KOPT-K1 (cell line): Measurements from ENCODE around the gene GNLY.
A peak's percentile ranks its signal among the peaks of the same experiment; 100 is the strongest.

Experiments
- H3K27ac ChIP-seq: fragments of 200-600 bp; sonication (generic); 2 replicates; pipeline ENCODE4 v1.5.1; 2016; ENCODE audit warnings: antibody characterized with exemption, mild to moderate bottlenecking, low read depth, low read length; ENCODE audit not compliant: poor library complexity, severe bottlenecking
- H3K36me3 ChIP-seq: fragments of 200-600 bp; sonication (generic); 2 replicates; pipeline ENCODE4 v1.5.1; 2017; ENCODE audit warnings: antibody characterized with exemption, mild to moderate bottlenecking, low read length, moderate library complexity; ENCODE audit not compliant: insufficient read depth
- H3K9me3 ChIP-seq: fragments of 200-600 bp; sonication (generic); 2 replicates; pipeline ENCODE4 v1.5.1; 2017; ENCODE audit warnings: antibody characterized with exemption, low read length, mild to moderate bottlenecking; ENCODE audit not compliant: insufficient read depth, poor library complexity, severe bottlenecking

Gene GNLY

DNA sequence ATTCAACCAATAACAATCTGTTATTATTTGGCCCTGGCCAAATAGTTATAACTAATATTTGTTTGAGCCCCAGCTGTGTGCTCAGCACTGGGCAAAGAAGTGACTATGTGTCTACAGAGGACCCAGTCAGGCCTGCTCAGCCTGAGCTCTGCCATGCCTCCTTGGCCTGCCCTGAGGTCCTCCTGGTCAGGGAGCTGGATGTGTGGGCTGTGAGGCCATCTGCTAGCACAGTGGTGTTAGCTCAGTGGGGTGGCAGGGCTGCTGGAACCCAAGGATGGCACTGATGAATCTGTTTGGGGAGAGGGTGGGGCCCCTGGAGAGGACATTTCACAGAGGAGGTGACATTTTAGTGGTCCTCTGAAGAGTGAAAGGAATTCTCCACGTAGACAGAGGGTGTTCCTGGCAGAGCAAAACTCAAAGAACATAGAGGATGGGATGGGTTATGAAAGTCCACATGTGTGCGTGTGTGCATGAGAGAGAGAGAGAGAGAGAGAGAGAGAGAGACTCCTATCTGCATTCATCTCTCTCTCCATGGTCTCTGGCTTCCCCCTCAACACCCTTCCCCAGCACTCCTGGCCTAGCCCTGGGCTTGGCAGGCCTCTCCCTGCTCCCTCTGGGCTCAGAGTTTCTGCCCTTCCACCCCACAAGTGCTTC, 38.4 kb downstream of the GNLY start:
- no peaks in the 10 kb centered on the region for H3K9me3 ChIP-seq
- H3K27ac ChIP-seq, result peak overlapping the region; percentile 28
- H3K36me3 ChIP-seq, result no peaks in the 10 kb centered on the region

DNA sequence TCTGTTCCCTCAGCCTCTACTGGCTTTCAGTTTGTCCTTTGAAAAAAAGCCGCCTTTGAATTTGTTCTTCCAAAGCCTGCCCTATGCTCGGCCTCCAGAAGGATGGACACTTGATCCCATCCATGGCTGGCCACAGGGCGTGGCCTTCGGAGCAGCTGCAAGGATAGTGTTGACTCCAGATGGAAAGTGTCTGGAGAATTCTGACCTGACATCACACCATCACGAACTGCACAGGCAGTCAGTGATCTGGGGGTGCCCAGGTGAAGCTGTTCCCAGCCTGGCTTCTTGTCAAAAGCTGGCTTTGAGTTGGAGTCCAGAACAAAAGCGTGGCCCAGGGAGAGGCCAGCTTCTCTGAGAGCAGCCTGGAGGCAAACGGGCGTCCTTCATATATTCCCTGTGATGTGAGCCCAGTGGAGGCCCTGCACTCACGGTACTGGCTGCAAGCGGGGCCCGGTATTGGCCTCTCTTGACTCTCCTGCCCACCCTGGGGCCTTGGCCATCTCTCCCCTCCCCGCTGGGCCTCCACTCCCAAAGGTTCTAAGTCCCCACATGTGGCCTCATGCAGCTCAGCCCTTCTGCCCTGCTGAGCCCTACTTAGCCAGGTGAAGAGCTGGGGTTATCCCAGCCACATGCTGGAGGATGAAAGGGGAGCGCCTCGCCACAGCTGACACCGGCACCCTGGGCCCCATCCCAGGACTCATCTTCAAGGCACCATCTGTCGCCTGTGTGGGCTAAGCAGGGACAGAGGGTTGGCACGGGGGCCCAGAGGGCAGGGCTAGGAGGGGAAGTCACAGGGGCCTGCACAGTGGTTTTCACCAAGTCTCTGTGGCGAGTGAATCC, 39.2 kb downstream of the GNLY start:
- no peaks in the 10 kb centered on the region for H3K9me3 ChIP-seq

DNA sequence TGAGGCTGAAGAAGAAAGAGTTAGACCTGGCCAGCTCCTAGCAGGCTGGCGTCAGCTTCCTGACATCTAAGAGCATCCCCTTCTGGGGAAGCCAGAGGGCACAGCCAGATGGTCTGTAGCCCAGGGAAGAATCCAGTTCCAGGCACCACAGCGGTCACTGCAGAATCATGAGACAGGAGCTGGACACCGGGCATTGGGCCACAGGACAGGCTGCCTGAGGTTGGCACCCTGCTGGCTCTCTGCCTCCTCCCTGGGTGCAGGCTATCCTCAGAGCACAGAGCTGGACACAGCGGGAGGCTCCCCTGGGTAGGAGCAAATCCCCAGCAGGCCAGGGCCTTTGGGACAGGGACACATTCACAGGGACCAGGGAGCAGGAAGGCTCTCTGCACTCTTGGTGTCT, 39.9 kb downstream of the GNLY start:
- no peak overlapping the region for H3K27ac ChIP-seq

More for the DNA sequence above, 39.2 kb downstream of the GNLY start:
- H3K27ac ChIP-seq, result peak overlapping the region; percentile 28
- no peaks in the 10 kb centered on the region for H3K36me3 ChIP-seq

DNA sequence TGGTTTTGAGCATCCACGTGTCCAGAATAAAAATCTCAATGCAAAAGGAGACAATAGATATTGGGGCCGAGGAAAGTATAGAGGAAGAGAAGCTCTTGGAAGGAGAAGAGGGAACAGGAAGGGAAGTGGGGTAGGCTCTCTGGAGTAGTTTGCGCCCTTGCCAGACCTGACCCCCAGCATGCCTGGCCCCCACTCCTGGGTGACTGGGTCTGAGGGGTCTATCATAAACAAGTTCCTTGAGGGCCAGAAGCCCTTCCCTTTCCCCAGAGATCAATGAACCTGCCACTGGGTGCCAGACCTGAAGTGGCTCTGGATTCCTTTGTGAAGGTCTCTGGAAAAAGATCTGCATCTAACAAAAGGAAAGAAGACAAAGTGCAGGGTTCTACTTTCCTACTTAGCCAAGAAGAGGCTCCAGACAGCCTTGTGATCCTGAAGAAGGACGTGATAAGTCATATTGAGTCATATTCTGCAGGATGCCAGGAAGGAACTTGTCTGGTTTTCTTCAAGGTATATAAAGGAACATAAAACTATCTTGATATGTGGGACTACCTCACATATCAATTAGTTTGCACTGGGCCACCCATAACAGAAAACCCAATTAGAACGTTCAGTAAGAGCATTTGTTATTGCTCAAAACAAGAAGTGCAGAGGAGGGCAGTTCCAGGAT, 40.9 kb downstream of the GNLY start:
- no peaks in the 10 kb centered on the region for H3K36me3 ChIP-seq
- no peak overlapping the region for H3K27ac ChIP-seq
- H3K9me3 ChIP-seq, result no peaks in the 10 kb centered on the region

More for the DNA sequence above, 39.9 kb downstream of the GNLY start:
- H3K9me3 ChIP-seq, result no peaks in the 10 kb centered on the region
- H3K36me3 ChIP-seq, result no peaks in the 10 kb centered on the region

DNA sequence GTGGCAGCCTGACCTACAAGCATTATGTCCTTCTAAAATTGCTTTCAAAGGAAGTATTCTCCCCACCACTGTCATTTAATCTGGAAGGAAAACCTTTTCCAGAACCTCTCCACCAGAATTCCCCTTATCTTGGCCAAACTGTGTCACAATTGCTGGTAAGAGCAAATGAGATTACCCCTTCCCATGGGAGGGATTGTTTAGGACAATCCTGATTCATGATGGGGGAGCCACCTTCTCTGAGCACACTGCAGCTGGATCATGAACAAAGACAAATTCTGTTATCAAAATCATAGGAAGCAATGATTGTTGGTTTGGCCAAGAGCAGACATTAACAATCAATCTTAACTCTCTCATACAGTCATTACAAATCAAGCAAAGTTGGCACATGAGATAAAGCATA, 41.5 kb downstream of the GNLY start:
- no peaks in the 10 kb centered on the region for H3K9me3 ChIP-seq
- no peak overlapping the region for H3K27ac ChIP-seq
- no peaks in the 10 kb centered on the region for H3K36me3 ChIP-seq

DNA sequence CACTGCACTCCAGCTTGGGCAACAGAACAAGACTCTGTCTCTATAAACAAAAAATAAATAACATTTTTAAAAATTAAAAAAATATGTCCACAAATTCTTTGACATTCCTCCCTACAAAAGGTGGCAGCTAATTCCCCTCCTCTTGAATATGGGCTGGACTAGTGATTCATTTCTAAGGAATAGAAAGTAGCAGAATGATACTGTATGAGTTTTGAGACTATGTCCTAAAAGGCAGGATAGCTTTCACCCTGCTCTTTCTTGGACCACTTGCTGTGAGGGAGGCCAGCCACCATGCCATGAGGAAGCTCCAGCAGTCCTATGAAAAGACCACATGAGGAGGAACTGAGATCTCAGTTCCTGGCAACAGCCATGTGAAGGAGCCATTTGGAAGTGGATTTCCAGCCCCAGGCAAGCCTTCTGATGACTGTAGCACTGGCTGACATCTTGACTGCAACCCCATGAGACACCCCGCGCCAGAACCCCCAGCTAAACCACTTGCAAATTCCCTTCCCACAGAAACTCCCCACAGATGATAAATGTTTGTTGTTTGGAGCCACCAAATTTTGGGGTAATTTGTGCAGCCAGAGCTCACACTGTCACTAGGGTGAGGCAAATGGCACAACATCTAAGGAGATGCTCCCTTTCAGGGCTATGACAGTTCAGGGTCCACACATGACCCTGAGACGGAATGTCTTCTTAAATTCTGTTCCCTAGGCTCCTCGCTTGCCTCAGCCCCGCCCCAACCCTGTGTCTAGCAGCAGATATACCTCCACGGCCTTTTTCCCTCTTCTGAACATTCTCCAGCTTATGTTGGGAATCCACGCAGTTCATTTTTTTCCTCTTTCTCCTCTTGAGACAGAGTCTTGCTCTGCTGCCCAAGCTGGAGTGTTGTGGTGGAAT, 42.5 kb downstream of the GNLY start:
- no peaks in the 10 kb centered on the region for H3K36me3 ChIP-seq
- no peaks in the 10 kb centered on the region for H3K9me3 ChIP-seq
- H3K27ac ChIP-seq, result no peak overlapping the region

DNA sequence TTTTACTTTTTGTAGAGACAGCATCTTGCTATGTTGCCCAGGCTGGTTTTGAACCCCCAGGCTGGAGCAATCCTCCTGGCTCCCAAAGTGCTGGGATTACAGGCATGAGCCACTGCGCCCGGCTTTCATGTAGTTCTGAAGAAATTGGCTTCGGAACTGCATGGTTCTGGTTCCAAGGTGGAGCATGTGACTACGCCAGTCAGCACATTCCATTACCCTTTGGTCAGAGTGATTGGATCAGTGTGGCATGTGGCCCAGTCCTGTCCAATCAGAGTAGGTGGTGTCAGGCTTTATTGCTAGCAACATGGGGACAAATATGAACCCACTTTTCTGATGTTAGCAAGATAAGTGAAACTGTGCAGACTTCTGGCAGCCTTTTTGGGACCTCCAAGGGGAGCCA, 43.3 kb downstream of the GNLY start:
- H3K36me3 ChIP-seq, result no peaks in the 10 kb centered on the region
- no peak overlapping the region for H3K27ac ChIP-seq
- H3K9me3 ChIP-seq, result no peaks in the 10 kb centered on the region

DNA sequence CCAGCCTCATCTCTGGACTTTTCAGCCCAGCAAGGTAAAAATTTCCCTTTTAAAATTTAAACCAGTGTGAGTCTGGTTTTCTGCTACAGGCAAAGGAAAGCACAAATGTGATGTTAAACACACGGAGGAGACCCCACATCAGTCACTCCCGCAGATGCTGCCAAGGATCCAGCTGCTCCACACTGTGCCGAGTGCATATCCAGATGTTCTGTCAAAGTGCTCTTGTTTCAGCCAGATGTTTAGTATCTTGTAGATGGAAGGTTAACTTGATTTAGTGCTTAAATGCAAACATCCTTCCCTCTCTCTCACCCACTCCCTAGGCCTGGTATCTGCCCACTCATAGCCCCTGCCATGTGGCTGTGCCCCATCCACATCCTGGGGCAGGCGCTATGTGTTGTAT, 43.8 kb downstream of the GNLY start:
- no peak overlapping the region for H3K27ac ChIP-seq
- no peaks in the 10 kb centered on the region for H3K9me3 ChIP-seq
- H3K36me3 ChIP-seq, result no peaks in the 10 kb centered on the region

DNA sequence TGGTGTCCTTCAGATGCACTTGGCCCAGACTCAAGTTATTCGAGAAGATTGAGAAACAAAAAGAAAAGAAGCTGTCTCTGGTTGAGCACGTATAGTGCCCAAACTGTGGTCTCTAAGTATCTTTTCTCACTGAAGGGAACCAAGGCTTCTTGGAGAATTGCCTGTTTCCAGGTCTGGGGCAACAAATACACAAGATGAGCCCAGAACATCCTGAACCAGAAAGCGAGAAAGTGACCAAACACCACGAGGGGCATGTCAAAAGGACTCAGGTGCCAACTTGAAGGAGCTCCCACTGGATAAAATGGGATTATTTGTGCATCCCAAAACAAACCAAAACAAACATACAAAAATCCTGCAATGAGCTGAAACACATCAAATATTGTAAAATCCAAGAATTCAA, 46.0 kb downstream of the GNLY start:
- Histone ChIP-seq H3K36me3 (no peaks in the 10 kb centered on the region), H3K9me3 (no peaks in the 10 kb centered on the region), H3K27ac (no peak overlapping the region)

DNA sequence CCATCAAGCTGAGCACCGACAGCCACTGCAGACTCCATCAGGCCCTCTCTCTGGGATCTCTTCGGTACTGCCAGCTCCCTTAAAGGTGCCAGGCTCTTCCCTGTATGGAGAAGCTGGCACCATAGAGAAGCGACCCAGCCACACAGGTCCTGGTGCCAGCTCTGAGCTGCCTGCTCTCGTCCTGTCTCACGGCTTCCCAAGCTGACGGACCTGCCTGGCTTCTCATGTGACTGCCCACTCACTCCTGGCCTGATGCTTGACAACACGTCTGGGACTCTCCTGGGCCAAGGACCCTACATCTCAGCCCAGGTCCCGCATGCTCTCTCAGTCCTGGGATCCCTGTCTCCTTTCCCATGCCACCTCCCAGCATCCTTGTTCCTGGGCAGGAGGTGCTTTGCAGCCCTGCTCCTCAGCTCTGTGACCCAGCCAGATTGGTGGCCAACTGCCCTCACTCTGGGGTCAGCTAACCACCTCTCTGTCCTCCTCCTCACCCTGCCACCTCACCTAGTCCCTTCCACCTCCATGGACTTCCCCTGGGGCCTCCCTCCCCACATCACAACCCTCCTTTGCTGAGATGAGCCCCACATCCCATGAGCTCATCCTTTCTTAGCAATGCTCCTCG, 47.2 kb downstream of the GNLY start:
- Histone ChIP-seq H3K9me3 (no peaks in the 10 kb centered on the region), H3K36me3 (no peaks in the 10 kb centered on the region), H3K27ac (no peak overlapping the region)

DNA sequence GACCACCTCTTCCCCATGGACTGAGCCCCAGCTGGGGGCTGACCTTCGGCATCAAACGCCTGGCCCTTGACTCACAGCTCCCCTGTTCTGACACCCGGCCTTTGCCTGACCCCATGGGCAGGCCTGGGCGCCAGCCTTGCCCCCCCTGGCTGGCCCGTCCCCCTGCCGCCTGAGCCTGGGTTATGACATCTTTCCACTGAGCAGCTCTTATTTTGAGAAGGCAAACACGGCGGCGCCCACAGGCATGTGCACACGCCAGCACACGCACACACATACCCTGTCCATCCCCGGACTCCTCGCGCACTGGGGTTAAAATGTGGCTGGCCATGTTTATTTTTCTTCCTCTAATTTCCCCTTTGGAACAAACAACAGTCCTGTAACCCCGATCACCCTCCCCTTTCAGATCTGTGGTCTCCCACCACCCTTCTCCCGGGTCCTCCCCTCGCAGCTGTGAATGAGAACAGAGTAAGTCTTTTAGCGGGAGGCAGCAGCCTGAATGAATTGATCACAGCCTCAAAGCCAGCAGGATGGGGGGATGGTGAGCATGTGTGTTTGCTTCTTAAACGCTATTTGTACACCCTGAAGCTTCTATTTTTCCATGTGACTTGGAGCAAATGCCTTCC, 47.8 kb downstream of the GNLY start:
- no peak overlapping the region for H3K27ac ChIP-seq
- no peaks in the 10 kb centered on the region for H3K36me3 ChIP-seq
- H3K9me3 ChIP-seq, result no peaks in the 10 kb centered on the region

DNA sequence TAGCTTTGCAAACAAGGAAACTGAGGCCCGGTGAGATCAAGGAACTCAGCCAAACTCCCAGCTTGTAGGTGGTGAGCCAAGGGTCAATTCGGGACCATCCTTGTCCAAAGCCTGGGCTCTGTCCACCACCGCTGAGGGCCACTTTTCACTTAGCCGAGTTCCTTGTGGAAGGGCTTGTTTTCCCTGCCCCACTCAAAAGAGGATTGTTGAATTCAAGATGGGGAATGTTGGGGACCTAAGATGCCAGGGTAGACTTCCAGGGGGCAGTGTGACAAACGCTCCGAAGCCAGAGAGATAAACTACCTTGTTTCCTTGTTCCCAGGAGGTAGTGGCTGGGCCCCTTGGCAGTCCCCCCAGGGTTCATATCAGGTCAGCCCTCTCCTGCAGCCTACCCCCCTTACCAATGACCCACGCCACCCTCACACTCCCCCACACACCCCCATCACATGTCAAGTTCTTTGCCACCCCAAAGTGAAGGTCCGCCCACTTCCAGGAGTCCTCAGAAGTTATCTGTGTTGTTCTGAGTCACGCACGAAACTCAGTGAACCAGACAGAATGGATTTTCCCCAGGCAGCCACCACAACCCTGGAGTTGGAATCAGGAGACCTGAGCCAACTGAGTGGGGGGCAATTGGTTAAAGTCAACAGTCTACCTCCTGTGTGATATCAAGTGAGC, 49.3 kb downstream of the GNLY start:
- Histone ChIP-seq H3K9me3 (no peaks in the 10 kb centered on the region), H3K27ac (no peak overlapping the region)

DNA sequence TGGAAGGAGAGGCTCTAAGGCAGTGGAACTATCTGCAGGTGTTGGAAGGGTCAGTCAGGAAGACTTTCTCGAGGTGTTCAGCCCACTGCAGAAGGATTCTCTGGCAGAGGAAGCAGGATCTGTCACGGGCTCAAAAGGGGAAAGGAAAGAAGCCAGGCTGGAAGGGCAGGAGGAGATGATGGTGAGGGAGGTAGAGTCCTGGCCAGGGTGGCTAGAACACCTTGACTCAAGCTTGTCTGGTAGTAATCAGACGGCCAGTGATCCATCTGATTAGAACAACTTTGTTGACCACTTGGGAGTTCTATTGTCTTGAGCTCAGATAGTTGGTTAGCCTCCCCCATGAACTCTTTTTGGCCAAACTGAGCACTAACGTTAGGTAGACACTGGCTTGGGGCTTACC, 49.9 kb downstream of the GNLY start:
- Histone ChIP-seq H3K9me3 (no peaks in the 10 kb centered on the region), H3K36me3 (no peaks in the 10 kb centered on the region), H3K27ac (no peak overlapping the region)

More for the DNA sequence above, 49.3 kb downstream of the GNLY start:
- no peaks in the 10 kb centered on the region for H3K36me3 ChIP-seq
